RWPE2 (cell line): ENCODE data around the gene RBM20.

Experiments used
- ATAC-seq: fragments of 200-7000 bp; cut with Tn5 transposase; 3 replicates; pipeline ENCODE4 v1.9.1; 2021; ENCODE audit warnings: low read depth
- DNase-seq: peaks from one replicate; pipeline ENCODE4 v3.0.0-alpha.2; 2020; ENCODE audit warnings: low spot score
- H3K27ac ChIP-seq: fragments of 450-650 bp; 2 replicates; pipeline ENCODE4 v1.5.1; 2017; ENCODE audit warnings: mild to moderate bottlenecking; ENCODE audit not compliant: poor library complexity, severe bottlenecking
- H3K27me3 ChIP-seq: fragments of 250-450 bp; sonication (Bioruptor Pico); 2 replicates; pipeline ENCODE4 v1.5.1; 2021; ENCODE audit warnings: mild to moderate bottlenecking, moderate library complexity; ENCODE audit not compliant: insufficient read depth, poor library complexity, severe bottlenecking
- H3K36me3 ChIP-seq: fragments of 250-450 bp; sonication (Bioruptor Pico); 2 replicates; pipeline ENCODE4 v1.5.1; 2020; ENCODE audit warnings: low read depth, mild to moderate bottlenecking, moderate library complexity
- H3K4me1 ChIP-seq: fragments of 250-450 bp; sonication (Bioruptor Pico); 2 replicates; pipeline ENCODE4 v1.5.1; 2021; ENCODE audit warnings: mild to moderate bottlenecking, moderate library complexity; ENCODE audit not compliant: insufficient read depth, poor library complexity, severe bottlenecking
- H3K4me3 ChIP-seq: fragments of 250-450 bp; sonication (Bioruptor Pico); 2 replicates; pipeline ENCODE4 v1.5.1; 2021; ENCODE audit warnings: mild to moderate bottlenecking, moderate library complexity; ENCODE audit not compliant: severe bottlenecking
- H3K9me3 ChIP-seq: fragments of 250-450 bp; sonication (Bioruptor Pico); 2 replicates; pipeline ENCODE4 v1.5.1; 2021; ENCODE audit warnings: mild to moderate bottlenecking, moderate library complexity; ENCODE audit not compliant: severe bottlenecking
- TF ChIP-seq, protein P1 (sequence below): fragments of 450-650 bp; IDR thresholded peaks from one replicate; pipeline ENCODE4 v1.5.1; 2017; ENCODE audit warnings: mild to moderate bottlenecking, moderate library complexity; ENCODE audit not compliant: poor library complexity, severe bottlenecking

RBM20 gene

DNA sequence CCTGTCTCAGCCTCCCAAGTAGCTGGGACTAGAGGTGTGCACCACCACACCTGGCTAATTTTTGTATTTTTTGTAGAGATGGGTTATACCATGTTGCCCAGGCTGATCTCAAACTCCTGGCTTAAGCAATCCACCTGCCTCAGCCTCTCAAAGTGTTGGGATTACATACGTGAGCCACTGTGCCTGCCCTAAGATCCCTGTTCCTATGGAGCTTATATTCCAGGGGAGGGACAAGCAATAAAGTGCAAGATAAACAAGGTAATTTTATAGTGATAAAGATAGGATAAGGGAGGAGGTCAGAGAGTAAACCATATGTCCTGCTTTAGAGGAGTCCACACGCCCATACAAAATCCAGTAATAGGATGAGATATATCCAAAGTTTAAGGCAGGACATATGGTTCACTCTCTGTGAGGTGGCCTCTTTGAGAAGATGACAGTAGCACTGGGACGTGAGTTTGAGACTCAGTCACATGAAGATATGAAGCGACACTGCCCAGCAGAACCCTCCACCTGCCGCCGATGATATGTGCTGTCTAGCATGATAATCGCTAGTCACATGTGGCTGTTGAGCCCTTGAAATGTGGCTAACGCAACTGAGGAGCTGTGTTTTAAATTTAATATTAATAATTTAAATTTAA is 114.1 kb downstream of the RBM20 start:
- peak overlapping the region; percentile 23 for H3K27ac ChIP-seq
- ATAC-seq: no peak

DNA sequence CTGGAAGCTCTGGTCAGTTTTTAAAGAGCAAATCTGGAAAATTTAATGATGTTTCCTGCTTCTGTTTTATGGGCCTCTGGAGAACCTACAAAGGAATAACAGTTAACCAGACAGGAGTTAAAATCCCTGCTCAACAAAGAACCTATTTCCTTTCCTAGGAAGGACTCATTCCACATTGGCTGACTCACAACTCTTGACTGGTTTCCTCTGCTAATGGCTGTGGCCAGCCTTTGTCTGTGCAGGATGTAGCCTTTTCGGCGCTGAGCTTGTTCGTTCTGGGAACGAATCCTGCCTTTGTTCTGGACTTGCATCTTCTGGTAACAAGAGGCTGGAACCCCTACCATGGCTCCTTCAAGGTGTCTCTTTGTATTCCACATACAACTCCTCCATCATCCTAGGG is 114.8 kb downstream of the RBM20 start:
- no peak overlapping the region for H3K4me3 ChIP-seq
- H3K27me3 ChIP-seq: no peaks in the 10 kb centered on the region
- no peaks in the 10 kb centered on the region for H3K9me3 ChIP-seq
- H3K36me3 ChIP-seq: no peaks in the 10 kb centered on the region
- TF ChIP-seq, protein P1, sequence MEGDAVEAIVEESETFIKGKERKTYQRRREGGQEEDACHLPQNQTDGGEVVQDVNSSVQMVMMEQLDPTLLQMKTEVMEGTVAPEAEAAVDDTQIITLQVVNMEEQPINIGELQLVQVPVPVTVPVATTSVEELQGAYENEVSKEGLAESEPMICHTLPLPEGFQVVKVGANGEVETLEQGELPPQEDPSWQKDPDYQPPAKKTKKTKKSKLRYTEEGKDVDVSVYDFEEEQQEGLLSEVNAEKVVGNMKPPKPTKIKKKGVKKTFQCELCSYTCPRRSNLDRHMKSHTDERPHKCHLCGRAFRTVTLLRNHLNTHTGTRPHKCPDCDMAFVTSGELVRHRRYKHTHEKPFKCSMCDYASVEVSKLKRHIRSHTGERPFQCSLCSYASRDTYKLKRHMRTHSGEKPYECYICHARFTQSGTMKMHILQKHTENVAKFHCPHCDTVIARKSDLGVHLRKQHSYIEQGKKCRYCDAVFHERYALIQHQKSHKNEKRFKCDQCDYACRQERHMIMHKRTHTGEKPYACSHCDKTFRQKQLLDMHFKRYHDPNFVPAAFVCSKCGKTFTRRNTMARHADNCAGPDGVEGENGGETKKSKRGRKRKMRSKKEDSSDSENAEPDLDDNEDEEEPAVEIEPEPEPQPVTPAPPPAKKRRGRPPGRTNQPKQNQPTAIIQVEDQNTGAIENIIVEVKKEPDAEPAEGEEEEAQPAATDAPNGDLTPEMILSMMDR: no peak
- no peak for DNase-seq
- H3K4me1 ChIP-seq: peaks cover 3% of the 10 kb centered on the region
- ATAC-seq: peak; percentile 96
- peak overlapping the region; percentile 23 for H3K27ac ChIP-seq

More for the DNA sequence above, 114.1 kb downstream of the RBM20 start:
- Histone ChIP-seq H3K27me3 (no peaks in the 10 kb centered on the region), H3K9me3 (no peaks in the 10 kb centered on the region), H3K4me1 (peaks cover 3% of the 10 kb centered on the region), H3K36me3 (no peaks in the 10 kb centered on the region), H3K4me3 (no peak overlapping the region)
- DNase-seq: no peak
- TF ChIP-seq, protein P1: no peak

DNA sequence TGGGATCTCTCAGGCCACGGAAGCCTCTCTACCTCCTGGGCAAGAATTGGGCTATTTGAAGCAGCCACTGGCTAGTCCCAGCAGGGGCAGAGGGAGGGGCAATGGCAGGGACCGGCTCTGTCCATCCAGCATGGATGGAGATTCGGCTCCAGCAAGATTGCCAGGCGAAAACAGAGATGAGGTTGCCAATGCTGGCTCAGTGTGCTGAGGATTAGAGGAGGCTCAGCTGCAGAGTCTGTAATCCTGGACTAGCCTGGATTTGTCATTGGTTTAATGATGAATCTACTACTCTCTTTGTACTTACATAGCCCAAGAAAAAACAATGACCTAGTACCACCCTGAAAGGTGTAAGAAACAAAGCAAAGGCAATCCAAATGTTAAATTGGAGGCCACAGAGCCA is 115.4 kb downstream of the RBM20 start:
- peaks cover 3% of the 10 kb centered on the region for H3K4me1 ChIP-seq
- ATAC-seq (no peak), DNase-seq (no peak)
- H3K27ac ChIP-seq: peak overlapping the region; percentile 23
- H3K36me3 ChIP-seq: no peaks in the 10 kb centered on the region
- H3K27me3 ChIP-seq: no peaks in the 10 kb centered on the region
- H3K4me3 ChIP-seq: no peak overlapping the region
- no peaks in the 10 kb centered on the region for H3K9me3 ChIP-seq
- TF ChIP-seq, protein P1: no peak

DNA sequence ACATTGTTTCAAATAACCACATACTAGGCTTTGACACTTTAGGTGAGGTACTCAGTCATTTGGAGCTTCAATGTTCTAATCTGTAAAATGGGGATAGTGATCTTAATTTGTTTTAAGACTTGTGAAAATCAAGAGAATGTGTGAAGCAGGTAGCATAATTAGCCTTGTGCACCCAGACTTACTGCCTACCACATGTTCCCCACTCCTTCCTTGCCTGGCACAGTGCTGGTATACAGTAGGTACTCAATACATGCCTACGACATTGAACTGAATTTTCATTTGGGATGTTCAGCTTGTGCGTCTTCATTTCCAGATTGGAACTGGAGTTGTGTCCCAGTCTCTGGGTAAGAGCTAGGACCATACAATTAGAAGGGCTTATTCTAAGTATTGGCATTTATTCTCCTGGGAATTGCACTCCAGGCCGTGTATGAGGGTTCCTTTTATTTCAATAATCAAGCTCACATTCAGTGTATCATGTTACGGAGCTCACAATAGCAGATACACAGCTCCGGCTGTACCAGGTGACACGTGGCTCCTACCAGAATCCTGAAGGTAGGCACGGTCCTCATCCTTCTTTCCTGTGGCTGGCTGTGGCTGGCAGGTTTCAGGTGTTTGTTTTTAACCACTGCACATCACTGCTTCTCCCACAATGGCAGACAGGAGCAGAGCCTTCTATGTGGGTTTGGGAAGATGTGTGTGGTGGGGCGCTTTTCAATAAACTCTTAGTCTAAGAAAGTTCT is 118.1 kb downstream of the RBM20 start:
- ATAC-seq (no peak), DNase-seq (no peak)
- no peak overlapping the region for H3K27ac ChIP-seq
- H3K27me3 ChIP-seq: no peaks in the 10 kb centered on the region
- no peaks in the 10 kb centered on the region for H3K36me3 ChIP-seq
- TF ChIP-seq, protein P1: no peak
- H3K4me3 ChIP-seq: no peak overlapping the region
- H3K4me1 ChIP-seq: peaks cover 3% of the 10 kb centered on the region
- H3K9me3 ChIP-seq: no peaks in the 10 kb centered on the region

DNA sequence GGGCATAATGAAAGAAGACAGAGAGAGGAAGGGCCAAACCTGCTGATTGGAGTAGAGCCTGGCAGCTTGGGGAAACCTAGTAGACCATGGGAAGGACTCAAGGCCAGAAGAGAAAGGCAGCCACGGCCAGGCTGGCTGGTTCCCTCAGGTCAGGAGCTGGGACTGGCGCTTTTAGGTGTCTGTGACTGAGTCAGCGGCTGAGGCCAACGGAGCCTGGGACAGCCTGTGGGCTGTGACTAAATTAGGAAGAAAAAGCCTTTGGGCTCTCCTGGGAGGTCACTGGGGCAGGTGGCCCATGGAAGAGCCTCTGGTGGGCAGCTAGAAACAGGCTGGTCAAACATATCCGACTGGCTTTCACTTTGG is 118.7 kb downstream of the RBM20 start:
- Histone ChIP-seq H3K4me1 (peaks cover 3% of the 10 kb centered on the region), H3K9me3 (no peaks in the 10 kb centered on the region), H3K4me3 (no peak overlapping the region), H3K36me3 (no peaks in the 10 kb centered on the region), H3K27ac (no peak overlapping the region), H3K27me3 (no peaks in the 10 kb centered on the region)
- TF ChIP-seq, protein P1: no peak
- DNase-seq (no peak), ATAC-seq (no peak)
